HG02610 (cell line): ENCODE measurements around the gene SCGB2B2.
"Not testable (repeated sequence)": the region's sequence is repeated elsewhere in the genome, so short reads cannot be mapped to it uniquely, and the experiment has no call there.

Experiments
- ATAC-seq: cut with Tn5 transposase; IDR thresholded peaks from one replicate; pipeline ENCODE4 v1.9.1; 2021; ENCODE audit warnings: mild to moderate bottlenecking, moderate library complexity; ENCODE audit not compliant: unreplicated experiment

The SCGB2B2 gene, protein sequence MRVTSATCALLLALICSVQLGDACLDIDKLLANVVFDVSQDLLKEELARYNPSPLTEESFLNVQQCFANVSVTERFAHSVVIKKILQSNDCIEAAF

GRCh38 chr19:34676697-34677385 lies at the start of gene SCGB2B2:
TSS of gene SCGB2B2 (minus strand) at chr19:34677159. CDS start at chr19:34594563, 82,596 bp downstream.
- peak; percentile 56 for ATAC-seq

DNA sequence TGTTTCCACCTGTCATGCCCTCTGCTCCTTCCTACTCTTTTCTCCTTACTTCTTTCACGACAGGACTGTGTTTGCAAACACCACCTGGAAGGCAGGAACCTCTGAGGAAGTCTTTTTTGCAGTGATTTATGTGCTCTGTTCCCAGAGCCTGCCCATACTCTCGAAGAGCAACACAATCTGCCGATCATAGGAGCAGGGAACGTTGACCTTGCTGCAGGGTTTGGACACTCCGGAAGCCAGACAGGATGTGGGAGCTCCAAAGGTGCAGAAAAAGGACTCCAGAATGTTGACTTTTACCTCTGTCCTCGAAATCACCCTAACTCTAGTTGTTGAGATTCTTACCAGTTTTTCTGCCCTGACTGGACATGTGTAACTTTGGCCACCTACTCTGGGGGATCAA lies 48.4 kb upstream of the SCGB2B2 start:
- ATAC-seq, result no peak

- no peak for ATAC-seq
Measured at GRCh38 chr19:34722353-34722752, 45.4 kb upstream of the SCGB2B2 start.

GRCh38 chr19:34715357-34715756 lies 38.4 kb upstream of the SCGB2B2 start:
- ATAC-seq, result no peak

- ATAC-seq, result no peak
Measured at GRCh38 chr19:34713262-34713637, 36.3 kb upstream of the SCGB2B2 start.

DNA sequence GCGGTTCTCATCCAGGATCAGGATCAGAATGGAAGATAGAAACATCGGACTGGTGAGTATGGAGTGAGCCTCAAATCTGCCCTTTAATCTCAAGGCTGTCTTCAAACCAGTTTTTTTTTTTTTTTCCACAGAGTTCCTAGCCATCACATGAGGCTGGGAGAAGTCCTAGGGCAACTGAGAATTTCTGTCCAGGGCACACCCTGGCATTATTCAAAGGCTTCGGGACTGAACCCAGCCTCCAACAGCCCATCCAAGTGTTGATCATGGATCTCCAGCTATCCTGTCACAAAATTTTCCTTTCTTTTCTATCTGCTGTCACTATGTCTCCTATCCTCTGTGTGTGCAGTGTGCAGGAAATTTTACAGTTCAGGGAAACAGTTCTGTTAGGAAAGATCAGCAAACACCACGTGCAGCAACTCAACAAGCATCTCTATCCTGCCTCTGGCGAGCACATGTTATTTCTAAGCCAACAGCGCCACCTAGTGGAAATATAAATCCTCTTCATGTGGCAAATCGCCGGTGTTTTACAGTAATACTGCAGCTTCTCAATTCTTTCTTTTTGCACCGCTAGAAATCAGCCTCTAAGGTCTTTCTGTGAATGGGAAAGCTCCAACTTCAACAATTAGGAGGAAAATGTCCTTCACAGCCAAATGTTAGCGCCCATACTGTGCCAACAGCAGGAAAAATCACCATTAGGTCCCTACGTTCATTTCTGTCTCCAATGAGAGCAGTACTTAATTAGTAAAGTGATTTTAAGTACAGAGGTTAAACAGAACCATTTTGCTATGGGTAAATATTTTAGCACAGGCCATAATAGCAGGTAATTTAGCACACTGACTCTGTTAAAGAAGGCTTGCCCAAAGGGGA lies 35.7 kb upstream of the SCGB2B2 start:
- ATAC-seq, result no peak

DNA sequence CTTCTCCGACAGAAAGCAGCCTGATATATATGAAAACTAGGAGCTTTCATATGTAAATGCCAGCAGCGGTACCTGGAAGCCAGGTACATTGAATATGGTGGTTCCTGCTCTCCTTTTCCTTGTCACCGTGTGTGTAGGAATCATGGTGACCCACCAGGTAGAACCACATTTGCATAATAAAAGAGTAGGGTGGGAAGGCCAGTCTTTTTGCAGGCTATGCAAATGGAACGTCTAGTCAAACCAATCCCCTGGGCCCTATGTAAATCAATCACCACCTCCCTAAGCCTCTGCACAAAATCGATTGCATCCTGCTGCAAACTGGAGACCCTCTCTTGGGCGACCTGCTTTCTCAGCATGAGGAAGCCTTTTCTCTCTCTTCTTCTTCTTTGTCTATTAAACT lies 34.9 kb upstream of the SCGB2B2 start:
- no peak for ATAC-seq

DNA sequence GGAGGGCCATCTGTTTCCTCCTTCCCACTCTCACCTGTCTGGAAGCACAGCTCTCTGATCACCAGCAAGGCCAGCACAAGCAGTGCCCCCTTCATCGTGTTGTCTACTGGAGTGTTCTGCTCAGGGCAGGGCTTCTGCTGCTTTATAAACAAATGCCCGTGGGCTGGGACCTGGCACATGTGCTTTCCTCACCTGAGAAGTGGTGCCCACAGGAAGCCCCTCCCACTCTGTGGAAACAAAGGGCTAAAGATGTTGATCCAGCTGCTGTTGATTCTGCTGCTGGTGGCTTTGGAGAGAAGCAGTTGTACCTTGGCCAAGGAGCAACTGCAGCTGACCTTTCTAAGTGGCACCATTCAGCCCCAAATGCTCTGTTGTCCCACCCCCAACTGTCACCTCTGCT lies 30.7 kb upstream of the SCGB2B2 start:
- no peak for ATAC-seq

- ATAC-seq, result no peak
Measured at GRCh38 chr19:34692549-34692948, 15.6 kb upstream of the SCGB2B2 start.

DNA sequence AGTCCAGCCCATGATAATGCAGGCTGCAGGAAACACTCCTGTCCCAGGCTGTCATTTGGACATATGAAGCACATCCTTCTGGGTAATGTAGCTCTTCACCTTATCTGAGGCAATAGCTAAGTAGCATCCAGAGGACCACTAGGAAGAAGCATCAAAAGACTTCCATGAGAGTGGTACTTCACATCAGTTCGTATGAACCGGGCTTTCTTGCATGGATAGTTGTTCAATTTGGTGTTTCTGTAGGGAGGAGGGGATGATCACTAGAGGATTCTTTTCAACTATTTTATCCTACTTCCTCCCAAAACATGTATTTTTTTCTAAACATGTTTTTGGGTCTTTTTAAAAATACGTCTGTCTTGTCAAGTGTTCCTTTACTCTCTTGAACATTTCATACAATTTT lies 13.4 kb upstream of the SCGB2B2 start:
- ATAC-seq, result no peak

DNA sequence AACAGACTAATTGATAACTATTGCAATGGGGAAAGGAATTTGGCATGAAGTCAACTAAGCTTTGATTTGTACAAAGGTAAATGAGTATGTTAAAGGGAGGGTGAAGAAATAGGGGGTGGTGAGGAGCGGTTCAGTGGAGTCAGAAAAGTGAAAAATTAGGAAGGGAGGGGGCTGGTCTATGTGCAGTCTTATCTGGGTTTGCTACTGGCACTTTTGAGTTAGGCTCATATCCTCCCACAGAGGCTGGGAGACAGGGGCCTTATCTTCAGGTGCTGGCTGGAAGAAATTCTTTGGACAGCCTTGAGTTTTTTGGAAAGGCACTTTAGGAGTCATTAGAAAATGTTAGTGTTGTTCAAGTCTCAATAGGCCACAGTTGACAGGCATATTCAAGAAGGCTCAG lies 11.6 kb upstream of the SCGB2B2 start:
- ATAC-seq, result no peak

GRCh38 chr19:34687348-34687747 lies 10.4 kb upstream of the SCGB2B2 start:
- ATAC-seq, result no peak

- ATAC-seq, result no peak
Measured at GRCh38 chr19:34686455-34686854, 9.5 kb upstream of the SCGB2B2 start.

GRCh38 chr19:34685266-34685665 lies 8.3 kb upstream of the SCGB2B2 start:
- not testable (repeated sequence) for ATAC-seq

DNA sequence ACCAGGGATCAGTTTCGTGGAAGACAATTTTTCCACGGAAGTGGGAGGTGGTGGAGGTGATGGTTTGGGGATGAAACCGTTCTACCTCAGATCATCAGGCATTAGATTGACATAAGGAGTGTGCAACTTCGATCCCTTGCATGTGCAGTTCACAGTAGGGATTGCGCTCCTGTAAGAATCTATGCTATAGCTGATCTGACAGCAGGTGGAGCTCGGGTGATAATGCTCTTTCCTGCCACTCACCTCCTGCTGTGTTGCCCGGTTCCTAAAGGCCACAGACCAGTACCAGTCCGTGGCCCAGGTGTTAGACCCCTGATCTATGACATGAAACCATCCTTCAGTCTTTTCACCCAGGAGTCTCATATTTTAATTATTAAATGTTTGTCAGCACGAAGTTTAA lies 4.5 kb upstream of the SCGB2B2 start:
- ATAC-seq, result no peak

GRCh38 chr19:34678421-34678820 lies 1.5 kb upstream of the SCGB2B2 start:
- ATAC-seq, result no peak

DNA sequence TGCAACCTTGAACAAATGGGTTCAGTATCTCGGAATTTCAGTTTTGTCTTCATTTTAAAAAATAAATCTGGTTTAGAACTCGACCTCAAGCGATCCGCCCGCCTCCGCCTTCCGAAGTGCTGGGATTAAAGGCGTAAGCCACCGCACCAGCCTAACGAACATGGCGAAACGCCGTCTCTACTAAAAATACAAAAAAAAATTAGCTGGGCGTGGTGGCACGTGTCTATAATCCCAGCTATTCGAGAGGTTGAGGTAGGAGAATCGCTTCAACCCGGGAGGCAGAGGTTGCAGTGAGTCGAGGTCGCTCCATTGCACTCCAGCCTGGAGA lies 1.1 kb upstream of the SCGB2B2 start:
- no peak for ATAC-seq

GRCh38 chr19:34677386-34678084 lies 576 bp upstream of the SCGB2B2 start, which contains the start of gene ZNF302:
TSS of gene ZNF302 (plus strand) at chr19:34677678. CDS start at chr19:34678805, 1,127 bp downstream.
- peak; percentile 79 for ATAC-seq

DNA sequence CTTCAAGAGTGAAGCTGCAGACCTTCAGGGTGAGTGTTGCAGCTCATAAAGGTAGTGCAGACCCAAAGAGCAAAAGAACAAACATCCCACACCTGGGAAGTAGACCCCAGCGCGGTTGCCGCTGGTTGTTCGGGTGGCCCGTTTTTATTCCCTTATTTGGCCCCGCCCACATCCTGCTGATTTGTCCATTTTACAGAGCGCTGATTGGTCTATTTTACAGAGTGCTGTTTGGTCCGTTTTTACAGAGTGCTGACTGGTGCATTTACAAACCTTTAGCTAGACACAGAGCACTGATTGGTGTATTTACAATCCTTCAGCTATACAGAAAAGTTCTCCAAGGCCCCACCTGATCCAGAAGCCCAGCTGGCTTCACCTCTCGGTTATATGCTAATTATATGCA lies 1.0 kb downstream of the SCGB2B2 start:
- no peak for ATAC-seq

DNA sequence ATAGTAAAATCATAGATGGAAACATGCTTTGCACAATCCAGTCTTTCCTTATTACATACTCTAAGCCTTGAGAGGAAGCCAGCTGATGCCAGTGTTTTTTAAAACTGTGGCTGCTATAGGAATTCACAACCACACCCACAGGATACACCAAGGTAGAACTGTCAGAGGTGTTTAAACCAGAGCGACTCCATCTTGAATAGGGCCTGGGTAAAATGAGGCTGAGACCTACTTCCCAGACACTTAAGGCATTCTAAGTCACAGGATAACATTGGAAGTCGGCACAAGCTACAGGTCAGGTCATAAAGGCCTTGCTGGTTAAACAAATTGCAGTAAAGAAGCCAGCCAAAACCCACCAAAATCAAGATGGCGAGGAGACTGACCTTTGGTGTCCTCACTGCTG lies 1.7 kb downstream of the SCGB2B2 start:
- ATAC-seq, result no peak

DNA sequence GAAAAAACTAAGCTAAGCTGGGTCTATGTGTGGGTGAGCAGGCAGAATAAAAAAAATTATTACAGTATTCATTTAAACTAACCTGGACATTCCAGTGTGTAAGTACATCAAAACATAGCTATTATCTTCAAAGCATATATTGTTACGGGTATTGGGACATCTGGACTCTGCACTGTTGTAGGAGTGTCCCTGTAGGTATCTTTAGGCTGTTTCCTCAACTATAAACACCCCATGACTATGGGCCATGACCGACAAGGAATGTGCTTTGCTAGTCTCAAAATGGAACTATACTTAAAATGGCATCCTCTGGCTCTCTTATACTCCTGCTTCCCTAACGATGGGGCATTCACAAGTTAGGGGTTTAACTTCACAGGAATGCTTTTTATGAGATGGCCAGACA lies 3.4 kb downstream of the SCGB2B2 start:
- ATAC-seq, result no peak

DNA sequence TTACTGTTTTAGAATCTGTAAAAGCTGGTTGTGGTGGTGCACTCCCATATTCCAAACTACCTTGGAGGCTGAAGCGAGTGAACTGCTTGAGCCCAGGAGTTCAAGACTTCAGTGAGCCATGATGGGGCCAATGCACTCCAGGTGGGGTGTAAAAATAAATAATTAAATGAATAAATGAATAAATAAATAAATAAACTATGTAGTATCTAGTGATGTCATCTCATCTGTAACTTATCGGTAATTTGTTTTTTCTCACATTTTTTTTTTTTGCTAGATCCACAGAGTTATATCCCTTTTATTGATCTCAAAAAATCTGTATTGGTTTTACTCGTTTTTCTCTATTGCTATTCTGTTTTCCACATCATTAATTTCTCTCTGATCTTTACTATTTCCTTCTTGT lies 5.0 kb downstream of the SCGB2B2 start:
- no peak for ATAC-seq
